ENCODE results near the gene CRYL1.

CRYL1 gene

GRCh38 chr13:20395061-20395916 lies 130.4 kb downstream of the CRYL1 start (continued):
- no peak for TF ChIP-seq ZNF391 (tag by site-specific recombination; IDR thresholded peaks at IDR 0.05; ENCODE audit: borderline replicate concordance, low read depth)
- no peak for TF ChIP-seq ZNF19 (tag by site-specific recombination; IDR thresholded peaks at IDR 0.05; ENCODE audit: low read depth)
- TF ChIP-seq ZNF561 (tag by site-specific recombination; IDR thresholded peaks at IDR 0.05; ENCODE audit: borderline replicate concordance): no peak
- TF ChIP-seq ZBTB10 (tag by site-specific recombination; IDR thresholded peaks at IDR 0.05): no peak

- H3K9me3 ChIP-seq (ENCODE audit: control insufficient read depth, insufficient read depth, low read depth, low read length): no peaks in the 10 kb centered on the region
- no peak for TF ChIP-seq ZFP3 (tag by site-specific recombination; IDR thresholded peaks at IDR 0.05; ENCODE audit: low read depth)
- no peak for TF ChIP-seq ZNF701 (tag by site-specific recombination; IDR thresholded peaks at IDR 0.05)
- TF ChIP-seq HOXC10 (CRISPR knock-in tag; IDR thresholded peaks at IDR 0.05): no peak
- no peak for TF ChIP-seq REST (tag by site-specific recombination; IDR thresholded peaks at IDR 0.05)
- no peak for TF ChIP-seq ZNF791 (tag by site-specific recombination; IDR thresholded peaks at IDR 0.05)
- TF ChIP-seq ZNF132 (tag by site-specific recombination; IDR thresholded peaks at IDR 0.05; ENCODE audit: borderline replicate concordance): no peak
- no peak for TF ChIP-seq KLF1 (tag by site-specific recombination; IDR thresholded peaks at IDR 0.05)
- no peak for TF ChIP-seq ZSCAN23 (tag by site-specific recombination; IDR thresholded peaks at IDR 0.05)
- no peak for TF ChIP-seq ZNF549 (tag by site-specific recombination; IDR thresholded peaks at IDR 0.05)
- TF ChIP-seq ZNF16 (tag by site-specific recombination; IDR thresholded peaks at IDR 0.05; ENCODE audit: low read depth): no peak
- no peak for TF ChIP-seq ZNF239 (tag by site-specific recombination; IDR thresholded peaks at IDR 0.05)
- no peak for TF ChIP-seq ZNF600 (tag by site-specific recombination; IDR thresholded peaks at IDR 0.05)
- TF ChIP-seq ZNF837 (tag by site-specific recombination; IDR thresholded peaks at IDR 0.05): no peak
- POLR2A ChIA-PET: no interaction called here
- H3K4me1 ChIP-seq (ENCODE audit: control insufficient read depth, insufficient read depth, low read length): no peaks in the 10 kb centered on the region
- CTCF ChIA-PET: no interaction called here
- H3K36me3 ChIP-seq (ENCODE audit: control insufficient read depth in 2 of 2, insufficient read depth in 1 of 2, low read length in 2 of 2): no peaks in the 10 kb centered on the region
- H3K27ac ChIP-seq (ENCODE audit: extremely low read depth, low read depth, low read length): no peak overlapping the region
- no peak overlapping the region for H3K4me3 ChIP-seq (ENCODE audit: low read depth, low read length)
Measured at GRCh38 chr13:20394506-20394905, 131.2 kb downstream of the CRYL1 start.

GRCh38 chr13:20394169-20394501 lies 131.5 kb downstream of the CRYL1 start:
- Histone ChIP-seq H3K4me1 (ENCODE audit: control insufficient read depth, insufficient read depth, low read length) (no peaks in the 10 kb centered on the region), H3K4me3 (ENCODE audit: low read depth, low read length) (no peak overlapping the region), H3K9me3 (ENCODE audit: control insufficient read depth, insufficient read depth, low read depth, low read length) (no peaks in the 10 kb centered on the region), H3K27ac (ENCODE audit: extremely low read depth, low read depth, low read length) (no peak overlapping the region), H3K36me3 (ENCODE audit: control insufficient read depth in 2 of 2, insufficient read depth in 1 of 2, low read length in 2 of 2) (no peaks in the 10 kb centered on the region)
- no peak for TF ChIP-seq ZBTB44 (tag by site-specific recombination; IDR thresholded peaks at IDR 0.05)
- TF ChIP-seq ZNF654 (tag by site-specific recombination; IDR thresholded peaks at IDR 0.05; ENCODE audit: low read depth): no peak
- no peak for TF ChIP-seq REPIN1 (tag by site-specific recombination; IDR thresholded peaks at IDR 0.05; ENCODE audit: low read depth)
- TF ChIP-seq ZFHX2 (tag by site-specific recombination; conservative IDR thresholded peaks at IDR 0.05): no peak
- TF ChIP-seq ZNF26 (tag by site-specific recombination; IDR thresholded peaks at IDR 0.05): no peak
- TF ChIP-seq ZSCAN4 (tag by site-specific recombination; IDR thresholded peaks at IDR 0.05): no peak
- no peak for TF ChIP-seq ZFP37 (tag by site-specific recombination; IDR thresholded peaks at IDR 0.05)
- CTCF ChIA-PET: no interaction called here
- POLR2A ChIA-PET: no interaction called here
